Nephron progenitor cell (in vitro differentiated cells): Measurements from ENCODE around the gene AP5S1.
A peak's percentile ranks its signal among the peaks of the same experiment; 100 is the strongest.

Experiments
- DNase-seq: peaks from one replicate; pipeline ENCODE4 v3.0.0; 2021
- H3K27ac Mint-ChIP-seq: 2 replicates; pipeline ENCODE4 v1.8.0; 2021; ENCODE audit warnings: mild to moderate bottlenecking, moderate library complexity, mixed read lengths
- H3K27me3 Mint-ChIP-seq: 2 replicates; pipeline ENCODE4 v1.8.0; 2021; ENCODE audit warnings: mild to moderate bottlenecking, low read depth, mixed read lengths; ENCODE audit not compliant: poor library complexity
- H3K36me3 Mint-ChIP-seq: 2 replicates; pipeline ENCODE4 v1.8.0; 2021; ENCODE audit warnings: low read depth, mixed read lengths
- H3K4me1 Mint-ChIP-seq: 2 replicates; pipeline ENCODE4 v1.8.0; 2021; ENCODE audit warnings: mixed read lengths
- H3K4me3 Mint-ChIP-seq: 2 replicates; pipeline ENCODE4 v1.8.0; 2021; ENCODE audit warnings: mild to moderate bottlenecking, moderate library complexity, mixed read lengths
- H3K9me3 Mint-ChIP-seq: 2 replicates; pipeline ENCODE4 v1.8.0; 2021; ENCODE audit warnings: mild to moderate bottlenecking, moderate library complexity, mixed read lengths
- TF ChIP-seq, protein P1 (sequence below): fragments of 200-600 bp; sonication (generic); IDR thresholded peaks from 2 replicates; pipeline ENCODE4 v1.5.0; 2021; ENCODE audit warnings: antibody characterized with exemption

Gene AP5S1

DNA sequence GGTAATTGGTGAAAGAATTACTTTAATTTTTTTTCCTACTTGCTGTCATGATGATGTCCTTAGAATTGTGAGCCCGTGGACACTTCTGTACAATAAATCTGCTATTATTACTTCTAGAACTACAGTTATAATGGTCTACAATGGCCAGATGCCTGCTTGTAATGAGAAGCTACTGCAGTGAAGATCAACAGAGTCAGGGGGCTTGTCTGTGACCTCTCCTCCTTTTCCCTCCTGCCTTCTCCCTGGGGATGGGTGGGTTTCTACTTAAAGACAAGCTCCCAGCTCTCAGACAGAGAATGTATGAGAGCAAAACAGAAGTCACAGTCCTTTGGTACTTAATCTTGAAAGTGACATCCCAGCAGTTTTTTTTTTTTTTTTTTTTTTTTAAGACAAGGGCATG is 55.7 kb downstream of the AP5S1 start:
- Mint-ChIP-seq H3K27me3 (no peaks in the 10 kb centered on the region), H3K9me3 (no peaks in the 10 kb centered on the region), H3K27ac (peak overlapping the region; percentile 78), H3K4me1 (peaks cover 23% of the 10 kb centered on the region), H3K4me3 (no peak overlapping the region), H3K36me3 (peaks cover 65% of the 10 kb centered on the region)
- TF ChIP-seq, protein P1, sequence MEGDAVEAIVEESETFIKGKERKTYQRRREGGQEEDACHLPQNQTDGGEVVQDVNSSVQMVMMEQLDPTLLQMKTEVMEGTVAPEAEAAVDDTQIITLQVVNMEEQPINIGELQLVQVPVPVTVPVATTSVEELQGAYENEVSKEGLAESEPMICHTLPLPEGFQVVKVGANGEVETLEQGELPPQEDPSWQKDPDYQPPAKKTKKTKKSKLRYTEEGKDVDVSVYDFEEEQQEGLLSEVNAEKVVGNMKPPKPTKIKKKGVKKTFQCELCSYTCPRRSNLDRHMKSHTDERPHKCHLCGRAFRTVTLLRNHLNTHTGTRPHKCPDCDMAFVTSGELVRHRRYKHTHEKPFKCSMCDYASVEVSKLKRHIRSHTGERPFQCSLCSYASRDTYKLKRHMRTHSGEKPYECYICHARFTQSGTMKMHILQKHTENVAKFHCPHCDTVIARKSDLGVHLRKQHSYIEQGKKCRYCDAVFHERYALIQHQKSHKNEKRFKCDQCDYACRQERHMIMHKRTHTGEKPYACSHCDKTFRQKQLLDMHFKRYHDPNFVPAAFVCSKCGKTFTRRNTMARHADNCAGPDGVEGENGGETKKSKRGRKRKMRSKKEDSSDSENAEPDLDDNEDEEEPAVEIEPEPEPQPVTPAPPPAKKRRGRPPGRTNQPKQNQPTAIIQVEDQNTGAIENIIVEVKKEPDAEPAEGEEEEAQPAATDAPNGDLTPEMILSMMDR: no peak
- DNase-seq: peak; percentile 18

DNA sequence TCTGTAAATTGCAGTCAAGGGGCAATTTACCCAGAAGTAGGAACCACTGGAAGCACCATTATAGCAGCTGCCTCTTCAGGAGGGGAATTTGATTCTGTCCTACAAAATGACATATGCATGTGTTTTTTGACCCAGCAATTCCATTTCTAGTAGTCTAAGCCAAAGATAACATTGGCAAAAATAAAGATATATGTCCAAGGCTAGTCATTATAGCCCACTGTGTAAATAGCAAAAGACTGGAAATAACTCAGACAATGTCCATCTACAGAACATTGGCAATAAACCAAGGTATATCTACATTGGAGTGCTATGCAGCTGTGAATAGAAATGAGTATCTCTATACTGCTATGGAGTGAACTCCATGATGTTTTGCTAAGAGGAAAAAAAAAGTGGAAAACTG is 56.3 kb downstream of the AP5S1 start:
- peaks cover 66% of the 10 kb centered on the region for H3K36me3 Mint-ChIP-seq
- H3K4me1 Mint-ChIP-seq: peaks cover 23% of the 10 kb centered on the region
- no peaks in the 10 kb centered on the region for H3K27me3 Mint-ChIP-seq
- H3K27ac Mint-ChIP-seq: peak overlapping the region; percentile 78
- TF ChIP-seq, protein P1: no peak
- no peak overlapping the region for H3K4me3 Mint-ChIP-seq
- DNase-seq: no peak
- H3K9me3 Mint-ChIP-seq: no peaks in the 10 kb centered on the region
